Uterus (tissue), 4 donors: ENCODE data around the gene NFATC1. TPM values are rescaled to one million over a fixed set of nuclear protein-coding genes. Genes with fewer than 3 reads are reported as not detected.

Source experiments
- DNase-seq, 2 donors: peaks; one replicate each; pipeline ENCODE4 v3.0.0-alpha.2; 2019 to 2020
- H3K27ac ChIP-seq, 2 donors: fragments of 200-600 bp; sonication (generic); 1 replicate in 1 of 2; 2 replicates in 1 of 2; pipeline ENCODE4 v1.5.1; 2016 to 2018
- H3K27me3 ChIP-seq, 2 donors: fragments of 200-600 bp; sonication (generic); one replicate each; pipeline ENCODE4 v1.5.1; 2018 to 2019; ENCODE audit warnings: control low read depth in 1 of 2
- H3K36me3 ChIP-seq, 2 donors: fragments of 200-600 bp; sonication (generic); one replicate each; pipeline ENCODE4 v1.5.1; 2019; ENCODE audit warnings: control low read depth in 1 of 2
- H3K4me1 ChIP-seq, 2 donors: fragments of 200-600 bp; sonication (generic); one replicate each; pipeline ENCODE4 v1.5.1; 2018 to 2019; ENCODE audit warnings: control low read depth in 1 of 2
- H3K4me3 ChIP-seq, 2 donors: fragments of 200-600 bp; sonication (generic); 1 replicate in 1 of 2; 2 replicates in 1 of 2; pipeline ENCODE4 v1.5.1; 2018 to 2019; ENCODE audit warnings: mild to moderate bottlenecking in 1 of 2
- H3K9me3 ChIP-seq, 2 donors: fragments of 200-600 bp; sonication (generic); one replicate each; pipeline ENCODE4 v1.5.1; 2019; ENCODE audit warnings: control low read depth in 1 of 2
- POLR2A ChIP-seq, 2 donors: fragments of 450-650 bp; IDR thresholded peaks; one replicate each; pipeline ENCODE4 v1.6.1; 2016; ENCODE audit warnings: antibody characterized with exemption in 2 of 2, mild to moderate bottlenecking in 1 of 2, moderate library complexity in 1 of 2
- intact Hi-C: fragments of 100-400 bp; cut with DNase I; formaldehyde crosslinking; loops from one replicate; pipeline ENCODE4 v1.15.1; 2023; ENCODE audit warnings: low total_unique reads
- total RNA-seq, 4 donors: library from RNA; depleted of rRNA in 3 of 4; stranded (reverse); fragments of >200 nt in 3 of 4; gene quantifications; one replicate each; pipeline versions ENCODE4 v1.1.0 to v1.2.4, GENCODE V29; 2014 to 2023
- TF ChIP-seq, protein P1 (sequence below), 4 experiments: fragments of 200-600 bp in 2 of 4; fragments of 450-650 bp in 2 of 4; sonication (generic) in 2 of 4; IDR thresholded peaks; one replicate each; pipeline ENCODE4 v1.5.1; 2016 to 2019; ENCODE audit warnings: antibody characterized with exemption in 4 of 4, mild to moderate bottlenecking in 2 of 4, moderate library complexity in 1 of 4
- donor health status: DM: yes; HTN: yes; CAD: no.

Gene NFATC1
- total RNA-seq, 4 donors from 2014 or later, result 9.2 to 25.1 (median 14.6) TPM

DNA sequence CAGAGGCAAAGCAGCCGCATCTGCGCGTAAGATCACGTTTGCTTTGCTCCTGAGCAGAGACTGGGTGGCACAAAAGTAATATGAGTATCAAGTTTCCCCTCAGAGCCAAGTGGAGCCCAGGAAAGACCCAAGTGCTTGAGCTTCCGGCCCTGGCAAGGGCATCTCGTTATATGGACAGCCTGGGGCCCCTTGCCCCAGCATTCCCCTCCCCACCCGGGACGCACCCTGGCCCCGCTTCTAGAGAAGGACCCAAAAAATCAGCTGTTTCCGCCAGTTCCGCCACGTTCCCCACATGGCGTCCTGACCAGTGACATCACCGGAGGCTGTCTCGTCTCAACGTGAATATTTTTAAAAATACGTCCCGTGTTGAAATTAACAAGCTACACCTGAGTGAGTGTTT, 135.1 kb downstream of the NFATC1 start:
- H3K36me3 ChIP-seq, result no peaks in the 10 kb centered on the region
- H3K4me1 ChIP-seq, result peaks cover 0 to 5% of the 10 kb centered on the region in 2 donors
- no peak overlapping the region for H3K27ac ChIP-seq
- peak; percentile 6 to 15 for DNase-seq
- no peaks in the 10 kb centered on the region for H3K27me3 ChIP-seq
- TF ChIP-seq, protein P1, sequence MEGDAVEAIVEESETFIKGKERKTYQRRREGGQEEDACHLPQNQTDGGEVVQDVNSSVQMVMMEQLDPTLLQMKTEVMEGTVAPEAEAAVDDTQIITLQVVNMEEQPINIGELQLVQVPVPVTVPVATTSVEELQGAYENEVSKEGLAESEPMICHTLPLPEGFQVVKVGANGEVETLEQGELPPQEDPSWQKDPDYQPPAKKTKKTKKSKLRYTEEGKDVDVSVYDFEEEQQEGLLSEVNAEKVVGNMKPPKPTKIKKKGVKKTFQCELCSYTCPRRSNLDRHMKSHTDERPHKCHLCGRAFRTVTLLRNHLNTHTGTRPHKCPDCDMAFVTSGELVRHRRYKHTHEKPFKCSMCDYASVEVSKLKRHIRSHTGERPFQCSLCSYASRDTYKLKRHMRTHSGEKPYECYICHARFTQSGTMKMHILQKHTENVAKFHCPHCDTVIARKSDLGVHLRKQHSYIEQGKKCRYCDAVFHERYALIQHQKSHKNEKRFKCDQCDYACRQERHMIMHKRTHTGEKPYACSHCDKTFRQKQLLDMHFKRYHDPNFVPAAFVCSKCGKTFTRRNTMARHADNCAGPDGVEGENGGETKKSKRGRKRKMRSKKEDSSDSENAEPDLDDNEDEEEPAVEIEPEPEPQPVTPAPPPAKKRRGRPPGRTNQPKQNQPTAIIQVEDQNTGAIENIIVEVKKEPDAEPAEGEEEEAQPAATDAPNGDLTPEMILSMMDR (IDR thresholded peaks at IDR 0.05), result no peak
- no peak for TF ChIP-seq POLR2A (IDR thresholded peaks at IDR 0.05)
- intact Hi-C loops, result no loop called here
- H3K9me3 ChIP-seq, result no peaks in the 10 kb centered on the region
- no peak overlapping the region for H3K4me3 ChIP-seq

DNA sequence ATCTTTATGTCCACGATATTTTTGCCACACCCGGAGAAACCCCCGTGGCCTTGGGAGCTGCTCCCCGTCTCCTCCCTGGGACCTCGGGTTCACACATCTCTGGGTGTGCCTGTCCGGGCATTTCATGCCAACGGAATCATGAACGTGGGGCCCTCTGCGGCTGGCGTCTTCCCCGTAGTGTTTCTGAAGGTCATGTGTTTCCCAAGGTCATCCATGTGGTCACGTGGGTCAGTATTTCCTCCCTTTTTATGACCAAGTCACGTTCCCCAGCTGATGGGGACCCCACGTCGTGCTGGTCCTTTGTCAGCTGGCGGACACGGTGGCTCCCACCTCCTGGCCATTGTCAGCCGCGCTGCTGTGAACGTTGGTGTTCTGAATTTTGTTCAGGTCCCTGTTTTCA, 135.7 kb downstream of the NFATC1 start:
- Histone ChIP-seq H3K36me3 (no peaks in the 10 kb centered on the region), H3K4me3 (no peak overlapping the region), H3K9me3 (no peaks in the 10 kb centered on the region), H3K27ac (no peak overlapping the region), H3K27me3 (no peaks in the 10 kb centered on the region), H3K4me1 (no peaks in the 10 kb centered on the region)
- intact Hi-C loops, result no loop called here
- DNase-seq, result peak; percentile 6 to 13
- TF ChIP-seq, protein P1 (IDR thresholded peaks at IDR 0.05), result no peak
- TF ChIP-seq POLR2A (IDR thresholded peaks at IDR 0.05), result no peak

DNA sequence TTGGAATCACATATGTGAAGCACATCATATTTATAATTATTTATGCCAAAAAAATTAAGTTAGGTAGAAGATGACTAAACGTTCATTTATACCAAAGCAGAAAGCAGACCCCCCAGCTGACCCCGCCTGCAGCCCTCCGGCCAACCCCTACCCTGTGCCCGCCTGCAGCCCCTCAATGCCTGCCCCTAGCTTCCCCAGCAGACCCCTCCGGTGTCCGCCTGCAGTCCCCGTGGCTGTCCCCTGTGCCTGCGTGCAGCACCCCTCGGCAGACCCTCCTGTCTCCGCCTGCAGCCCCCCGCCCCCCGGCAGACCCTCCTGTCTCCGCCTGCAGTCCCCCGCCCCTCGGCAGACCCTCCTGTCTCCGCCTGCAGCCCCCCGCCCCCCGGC, 136.2 kb downstream of the NFATC1 start:
- H3K27ac ChIP-seq, result no peak overlapping the region
- H3K27me3 ChIP-seq, result no peaks in the 10 kb centered on the region
- peak in 1 of 2 donors; percentile 11 for DNase-seq
- intact Hi-C loops, result no loop called here
- TF ChIP-seq, protein P1 (IDR thresholded peaks at IDR 0.05), result no peak
- TF ChIP-seq POLR2A (IDR thresholded peaks at IDR 0.05), result no peak
- H3K4me3 ChIP-seq, result no peak overlapping the region
- no peaks in the 10 kb centered on the region for H3K4me1 ChIP-seq
- no peaks in the 10 kb centered on the region for H3K36me3 ChIP-seq
- H3K9me3 ChIP-seq, result no peaks in the 10 kb centered on the region

DNA sequence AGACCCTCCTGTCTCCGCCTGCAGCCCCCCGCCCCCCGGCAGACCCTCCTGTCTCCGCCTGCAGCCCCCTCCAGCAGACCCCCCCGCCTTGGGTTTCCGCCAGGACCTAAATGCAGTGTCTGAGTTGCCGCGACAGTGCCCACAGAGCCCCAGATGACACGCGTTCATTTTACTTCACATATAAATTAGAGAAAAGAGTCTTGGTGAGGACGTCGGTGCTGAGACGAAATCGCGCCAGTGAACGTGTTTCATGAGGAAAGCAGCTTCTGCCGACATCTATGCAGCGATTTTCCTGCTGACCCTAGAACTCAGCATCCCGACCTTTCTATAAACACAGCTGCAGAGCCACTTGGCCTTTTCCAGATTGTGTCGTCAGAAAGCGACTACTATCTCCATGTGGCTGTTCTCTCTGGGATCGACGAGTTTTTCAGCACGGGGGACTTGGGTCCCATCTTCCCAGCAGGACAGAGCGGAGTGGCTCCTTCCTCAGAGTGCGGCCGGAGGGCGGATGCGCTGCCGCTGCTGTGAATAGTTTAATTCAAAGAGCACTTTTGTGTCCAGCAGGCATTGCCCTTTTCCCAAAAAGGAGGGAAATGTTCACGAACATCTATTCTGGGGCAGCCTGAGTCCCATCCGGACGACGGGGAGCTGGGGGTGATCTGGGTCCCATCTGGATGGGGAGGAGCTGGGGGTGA, 136.7 kb downstream of the NFATC1 start:
- Histone ChIP-seq H3K9me3 (no peaks in the 10 kb centered on the region), H3K27ac (no peak overlapping the region), H3K4me1 (no peaks in the 10 kb centered on the region), H3K36me3 (no peaks in the 10 kb centered on the region), H3K27me3 (no peaks in the 10 kb centered on the region), H3K4me3 (no peak overlapping the region)
- peak; percentile 9 to 12 for DNase-seq
- intact Hi-C loops, result no loop called here
- TF ChIP-seq POLR2A (IDR thresholded peaks at IDR 0.05), result no peak
- TF ChIP-seq, protein P1 (IDR thresholded peaks at IDR 0.05), result no peak

DNA sequence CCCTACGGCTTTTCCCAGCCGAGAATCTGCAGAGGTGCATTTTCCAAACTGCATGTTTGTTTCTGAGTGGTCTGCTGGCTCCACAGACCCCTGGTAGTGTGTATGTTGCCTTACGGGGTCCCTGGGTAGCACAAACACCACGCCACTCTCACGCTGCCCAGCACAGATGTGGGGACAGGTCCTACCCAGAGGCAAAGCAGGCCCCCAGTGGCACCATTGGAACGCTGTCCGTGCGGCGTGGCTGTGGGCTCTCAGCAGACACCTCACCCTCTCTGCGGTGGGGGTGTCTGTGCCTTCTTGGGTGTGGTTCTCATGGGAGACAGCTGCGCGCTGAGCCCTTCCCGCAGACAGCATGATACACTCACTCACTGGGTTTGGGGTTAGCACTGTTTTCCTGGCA, 137.4 kb downstream of the NFATC1 start:
- Histone ChIP-seq H3K4me3 (no peak overlapping the region), H3K27me3 (no peaks in the 10 kb centered on the region), H3K27ac (no peak overlapping the region), H3K36me3 (no peaks in the 10 kb centered on the region), H3K4me1 (no peaks in the 10 kb centered on the region), H3K9me3 (no peaks in the 10 kb centered on the region)
- intact Hi-C loops, result no loop called here
- DNase-seq, result peak; percentile 5 to 8
- TF ChIP-seq, protein P1 (IDR thresholded peaks at IDR 0.05), result no peak
- TF ChIP-seq POLR2A (IDR thresholded peaks at IDR 0.05), result no peak
